WERI-Rb-1 (cell line): ENCODE data around the gene DNAJB12.
A peak's percentile ranks its signal among the peaks of the same experiment; 100 is the strongest.
"Not testable (repeated sequence)": the region's sequence is repeated elsewhere in the genome, so short reads cannot be mapped to it uniquely, and the experiment has no call there.

Experiments
- DNase-seq: peaks from one replicate; pipeline ENCODE4 v3.0.0-alpha.2; 2020
- H3K27ac ChIP-seq: fragments of 250-450 bp; sonication (Bioruptor Pico); 2 replicates; pipeline ENCODE4 v1.5.1; 2020; ENCODE audit warnings: mild to moderate bottlenecking, moderate library complexity
- H3K27me3 ChIP-seq: fragments of 250-450 bp; sonication (Bioruptor Pico); 2 replicates; pipeline ENCODE4 v1.5.1; 2021; ENCODE audit warnings: mild to moderate bottlenecking, low read depth, moderate library complexity; ENCODE audit not compliant: insufficient read depth, severe bottlenecking
- H3K36me3 ChIP-seq: fragments of 250-450 bp; sonication (Bioruptor Pico); 2 replicates; pipeline ENCODE4 v1.5.1; 2020; ENCODE audit warnings: mild to moderate bottlenecking, moderate library complexity
- H3K4me3 ChIP-seq: 2 replicates; pipeline ENCODE4 v1.5.1; 2011; ENCODE audit warnings: low read depth, mild to moderate bottlenecking, control low read depth, low read length
- H3K9me3 ChIP-seq: fragments of 250-450 bp; sonication (Bioruptor Pico); 2 replicates; pipeline ENCODE4 v1.5.1; 2021; ENCODE audit warnings: mild to moderate bottlenecking, moderate library complexity; ENCODE audit not compliant: severe bottlenecking
- TF ChIP-seq, protein P1 (sequence below): IDR thresholded peaks from 2 replicates; pipeline ENCODE4 v1.5.1; 2011; ENCODE audit warnings: low read depth, mild to moderate bottlenecking, control low read depth, inconsistent platforms, low read length

The DNAJB12 gene

DNA sequence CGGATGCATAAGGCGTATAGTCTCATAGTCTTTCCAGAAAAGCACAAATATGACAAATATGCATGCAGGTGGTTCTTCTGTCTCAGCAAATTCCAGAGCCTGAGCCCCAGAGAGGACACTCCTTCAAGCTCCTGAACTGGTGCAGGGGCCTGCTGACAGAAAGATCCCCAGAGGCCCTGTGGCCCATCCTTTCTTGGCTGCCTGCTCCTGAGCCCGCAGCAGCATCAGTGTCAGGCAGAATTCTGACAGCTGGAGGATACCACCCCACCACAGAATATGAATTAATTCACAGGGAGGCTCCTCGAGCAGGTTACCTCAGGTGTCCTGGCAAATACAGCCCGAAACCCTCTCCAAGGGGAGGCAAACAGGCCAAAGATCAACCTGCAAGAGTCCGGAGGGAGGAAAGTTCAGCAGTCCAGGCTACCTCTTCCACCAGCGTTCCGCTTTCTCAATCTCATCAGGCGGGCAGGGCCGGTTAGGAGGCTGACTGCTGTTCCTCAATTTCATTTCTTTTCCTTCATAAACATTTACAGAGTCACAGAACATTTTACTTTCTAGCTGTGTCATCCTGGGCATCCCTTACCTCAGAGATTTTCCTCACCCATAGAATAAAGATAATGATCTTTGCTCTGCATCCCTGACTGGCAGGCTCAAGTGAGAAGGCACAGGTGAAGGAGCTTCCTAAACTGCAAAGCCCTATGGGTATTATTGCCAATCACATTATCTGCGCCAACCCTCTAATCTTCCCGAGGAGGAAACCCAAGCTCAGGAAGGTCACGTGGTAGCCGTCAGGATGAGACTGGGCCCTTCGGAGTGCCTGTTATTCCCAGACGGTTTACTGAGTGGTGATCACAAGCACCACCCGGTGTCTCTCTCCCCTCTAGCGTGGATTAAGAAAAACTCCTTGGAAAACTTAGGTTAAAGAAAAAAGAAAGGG lies 1.4 kb downstream of the DNAJB12 start:
- Histone ChIP-seq H3K27ac (peak overlapping the region; percentile 99), H3K27me3 (no peaks in the 10 kb centered on the region), H3K9me3 (no peaks in the 10 kb centered on the region), H3K36me3 (peaks cover 11% of the 10 kb centered on the region), H3K4me3 (peak overlapping the region; percentile 87)
- TF ChIP-seq, protein P1, sequence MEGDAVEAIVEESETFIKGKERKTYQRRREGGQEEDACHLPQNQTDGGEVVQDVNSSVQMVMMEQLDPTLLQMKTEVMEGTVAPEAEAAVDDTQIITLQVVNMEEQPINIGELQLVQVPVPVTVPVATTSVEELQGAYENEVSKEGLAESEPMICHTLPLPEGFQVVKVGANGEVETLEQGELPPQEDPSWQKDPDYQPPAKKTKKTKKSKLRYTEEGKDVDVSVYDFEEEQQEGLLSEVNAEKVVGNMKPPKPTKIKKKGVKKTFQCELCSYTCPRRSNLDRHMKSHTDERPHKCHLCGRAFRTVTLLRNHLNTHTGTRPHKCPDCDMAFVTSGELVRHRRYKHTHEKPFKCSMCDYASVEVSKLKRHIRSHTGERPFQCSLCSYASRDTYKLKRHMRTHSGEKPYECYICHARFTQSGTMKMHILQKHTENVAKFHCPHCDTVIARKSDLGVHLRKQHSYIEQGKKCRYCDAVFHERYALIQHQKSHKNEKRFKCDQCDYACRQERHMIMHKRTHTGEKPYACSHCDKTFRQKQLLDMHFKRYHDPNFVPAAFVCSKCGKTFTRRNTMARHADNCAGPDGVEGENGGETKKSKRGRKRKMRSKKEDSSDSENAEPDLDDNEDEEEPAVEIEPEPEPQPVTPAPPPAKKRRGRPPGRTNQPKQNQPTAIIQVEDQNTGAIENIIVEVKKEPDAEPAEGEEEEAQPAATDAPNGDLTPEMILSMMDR, result no peak
- peak; percentile 80 for DNase-seq

DNA sequence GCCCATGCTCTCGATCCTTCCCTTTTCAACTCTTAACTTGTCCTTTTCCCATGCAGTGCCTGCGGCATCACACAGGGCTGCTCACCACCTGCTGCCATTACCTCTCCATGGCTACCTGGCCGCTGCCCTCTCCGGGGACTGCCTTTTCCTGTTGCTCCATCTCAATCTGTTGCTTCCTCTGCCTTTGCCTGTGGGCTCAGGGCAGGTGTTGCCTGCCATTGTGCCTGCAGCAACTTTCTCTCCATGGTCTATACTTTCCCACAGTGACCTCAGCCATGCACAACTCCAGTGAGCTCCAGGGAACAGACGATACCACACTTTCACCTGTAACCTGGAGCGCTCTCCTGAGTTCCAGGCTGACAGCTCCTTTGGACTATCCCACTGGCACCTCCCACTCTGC lies 3.2 kb downstream of the DNAJB12 start:
- H3K36me3 ChIP-seq, result peaks cover 14% of the 10 kb centered on the region
- no peaks in the 10 kb centered on the region for H3K27me3 ChIP-seq
- no peak for DNase-seq
- no peak overlapping the region for H3K27ac ChIP-seq
- TF ChIP-seq, protein P1, result no peak
- H3K4me3 ChIP-seq, result no peak overlapping the region
- H3K9me3 ChIP-seq, result no peaks in the 10 kb centered on the region

DNA sequence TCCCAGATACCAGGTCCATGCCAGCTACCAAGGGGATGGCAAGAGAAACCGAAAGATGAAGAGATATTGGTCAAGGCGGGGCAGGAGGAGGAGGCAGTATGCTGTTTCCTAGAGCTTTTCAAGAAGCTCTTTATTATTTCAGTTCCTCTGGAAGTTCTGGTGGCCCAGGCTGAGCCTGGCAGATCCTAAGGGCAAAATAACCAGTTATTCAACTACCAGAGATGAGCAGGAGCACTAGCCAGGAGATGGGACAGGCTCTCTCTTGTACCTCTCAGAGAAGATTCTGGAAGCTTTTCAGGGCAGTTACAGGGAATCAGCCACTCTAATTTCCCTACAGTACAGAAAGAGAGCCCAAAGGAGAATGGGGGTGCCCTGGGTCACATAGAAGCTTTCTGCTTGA lies 5.3 kb downstream of the DNAJB12 start:
- TF ChIP-seq, protein P1, result no peak
- H3K9me3 ChIP-seq, result no peaks in the 10 kb centered on the region
- no peak for DNase-seq
- no peaks in the 10 kb centered on the region for H3K27me3 ChIP-seq
- H3K36me3 ChIP-seq, result peaks cover 16% of the 10 kb centered on the region
- no peak overlapping the region for H3K27ac ChIP-seq
- no peak overlapping the region for H3K4me3 ChIP-seq

DNA sequence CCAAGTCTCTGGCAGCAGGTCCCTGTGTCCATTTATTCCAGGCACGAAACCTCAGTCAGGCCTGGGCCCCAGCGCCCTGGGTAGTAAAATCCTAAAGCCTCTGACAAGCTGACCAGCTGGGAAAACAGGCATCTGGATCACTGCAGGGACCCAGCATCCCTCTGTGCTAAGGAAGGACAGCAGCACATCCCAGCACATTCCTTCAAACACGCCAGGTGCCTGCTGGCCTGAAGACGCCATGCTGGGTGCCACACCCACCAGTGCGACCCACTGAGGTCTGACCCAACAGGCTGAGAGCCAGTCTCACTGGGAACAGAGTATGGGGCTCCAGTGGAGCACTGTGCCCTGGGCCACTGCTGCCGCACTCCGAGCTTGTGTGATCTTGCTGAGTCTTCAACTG lies 6.4 kb downstream of the DNAJB12 start:
- Histone ChIP-seq H3K36me3 (peaks cover 16% of the 10 kb centered on the region), H3K9me3 (no peaks in the 10 kb centered on the region), H3K4me3 (no peak overlapping the region), H3K27me3 (no peaks in the 10 kb centered on the region), H3K27ac (no peak overlapping the region)
- TF ChIP-seq, protein P1, result no peak
- no peak for DNase-seq

DNA sequence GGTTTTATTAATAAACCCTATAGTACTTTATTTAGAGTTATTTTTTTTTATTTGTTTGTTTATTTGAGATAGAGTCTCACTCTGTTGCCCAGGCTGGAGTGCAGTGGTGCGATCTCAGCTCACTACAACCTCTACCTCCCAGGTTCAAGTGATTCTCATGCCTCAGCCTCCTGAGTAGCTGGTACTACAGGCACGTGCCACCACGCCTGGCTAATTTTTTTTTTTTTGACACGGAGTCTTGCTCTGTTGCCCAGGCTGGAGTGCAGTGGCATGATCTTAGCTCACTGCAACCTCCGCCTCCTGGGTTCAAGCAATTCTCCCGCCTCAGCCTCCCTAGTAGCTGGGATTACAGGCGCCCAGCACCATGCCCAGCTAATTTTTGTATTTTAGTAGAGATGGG lies 8.6 kb downstream of the DNAJB12 start:
- H3K36me3 ChIP-seq, result peaks cover 17% of the 10 kb centered on the region
- not testable (repeated sequence) for DNase-seq

DNA sequence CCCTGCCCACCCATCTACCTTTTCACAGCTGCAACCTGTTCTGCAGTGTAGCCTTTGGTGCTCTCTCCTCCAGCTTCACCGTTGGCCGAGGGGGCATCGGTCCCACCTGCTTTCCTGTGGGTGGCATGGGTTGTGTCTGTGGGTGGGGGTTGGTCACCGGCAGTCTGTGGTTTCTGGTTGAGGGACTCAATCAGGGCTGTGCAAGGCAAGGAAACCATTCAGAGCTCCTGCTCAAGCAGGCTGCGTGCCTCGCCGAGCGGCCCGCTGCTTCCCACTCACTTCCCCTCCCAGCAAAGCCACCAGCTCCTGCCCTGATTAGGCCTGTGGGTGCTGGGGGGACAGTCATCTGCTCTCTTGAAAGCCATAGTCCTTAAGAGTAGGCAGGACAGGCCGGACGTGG lies 9.8 kb downstream of the DNAJB12 start:
- H3K36me3 ChIP-seq, result peaks cover 26% of the 10 kb centered on the region
- H3K9me3 ChIP-seq, result no peaks in the 10 kb centered on the region
- H3K27me3 ChIP-seq, result no peaks in the 10 kb centered on the region
- no peak overlapping the region for H3K27ac ChIP-seq
- no peak for DNase-seq
- TF ChIP-seq, protein P1, result no peak
- H3K4me3 ChIP-seq, result no peak overlapping the region

More for the DNA sequence above, 8.6 kb downstream of the DNAJB12 start:
- H3K27ac ChIP-seq, H3K27me3 ChIP-seq, H3K9me3 ChIP-seq, H3K4me3 ChIP-seq: not testable (repeated sequence)
